B cell (primary cell): ENCODE results near the gene VPS51. TPM values are rescaled to one million over a fixed set of nuclear protein-coding genes. Genes with fewer than 3 reads are reported as not detected.

ENCODE experiments used
- ATAC-seq: fragments of 200-7000 bp; cut with Tn5 transposase; one replicate; pipeline ENCODE4 v1.10.0; 2021; ENCODE audit warnings: low read depth, mild to moderate bottlenecking, moderate number of reproducible peaks, moderate library complexity
- CTCF ChIA-PET: fragments of 350-600 bp; sonication (Branson Sonifier 250); formaldehyde crosslinking; loops from one replicate; lab custom pipeline; 2021; ENCODE audit warnings: antibody characterized with exemption, inconsistent platforms; lab: Charles Lee
- POLR2A ChIA-PET: fragments of 350-600 bp; sonication (Branson Sonifier 250); formaldehyde crosslinking; loops from one replicate; lab custom pipeline; 2021; ENCODE audit warnings: antibody characterized with exemption; lab: Charles Lee
- DNase-seq: peaks from one replicate; pipeline ENCODE4 v3.0.0; 2013
- H2AFZ ChIP-seq: 2 replicates; pipeline ENCODE4 v1.6.1; 2012; ENCODE audit warnings: mild to moderate bottlenecking, low read depth, low read length; ENCODE audit not compliant: insufficient read depth, poor library complexity, severe bottlenecking
- H3K27ac ChIP-seq, 2 donors: 1 replicate in 1 of 2; 2 replicates in 1 of 2; pipeline ENCODE4 v1.5.1; 2012 to 2013; ENCODE audit warnings: low read length in 2 of 2, mild to moderate bottlenecking in 2 of 2, moderate library complexity in 1 of 2
- H3K27me3 ChIP-seq, 4 experiments: fragments of 200-600 bp in 1 of 4; sonication (generic) in 1 of 4; replicated peaks in 1 of 4; 1 replicate in 2 of 4; 2 replicates in 2 of 4; pipeline versions ENCODE4 v1.6.1 to v1.7.0; 2013 to 2016; ENCODE audit warnings: low read length in 3 of 4, mild to moderate bottlenecking in 2 of 4, mixed read lengths in 1 of 4, moderate library complexity in 1 of 4; ENCODE audit not compliant: insufficient read depth in 4 of 4, control insufficient read depth in 3 of 4; ENCODE audit errors: control extremely low read depth in 1 of 4
- H3K36me3 ChIP-seq, 2 experiments: replicated peaks in 1 of 2; 1 replicate in 1 of 2; 2 replicates in 1 of 2; pipeline versions ENCODE4 v1.6.1 to v1.7.1; 2013; ENCODE audit warnings: low read length in 1 of 2; ENCODE audit not compliant: insufficient read depth in 2 of 2, control insufficient read depth in 1 of 2; ENCODE audit errors: control extremely low read depth in 1 of 2, extremely low read depth in 1 of 2
- H3K4me1 ChIP-seq, 2 donors: fragments of 200-600 bp in 1 of 2; sonication (generic) in 1 of 2; 1 replicate in 1 of 2; 2 replicates in 1 of 2; pipeline versions ENCODE4 v1.5.1 to v1.6.1; 2013 to 2017; ENCODE audit warnings: low read length in 2 of 2; ENCODE audit not compliant: control insufficient read depth in 2 of 2, insufficient read depth in 2 of 2
- H3K4me2 ChIP-seq: replicated peaks from 2 replicates; pipeline ENCODE3; 2012; ENCODE audit warnings: mild to moderate bottlenecking, low read depth, low read length; ENCODE audit not compliant: poor library complexity, severe bottlenecking
- H3K4me3 ChIP-seq, 5 experiments: fragments of 200-600 bp in 1 of 5; sonication (generic) in 1 of 5; 1 replicate in 3 of 5; 2 replicates in 2 of 5; pipeline versions ENCODE4 v1.5.1 to v1.7.0; 2011 to 2016; ENCODE audit warnings: low read length in 4 of 5, mild to moderate bottlenecking in 4 of 5, low read depth in 2 of 5, control low read depth in 1 of 5, moderate library complexity in 1 of 5; ENCODE audit not compliant: insufficient read depth in 1 of 5; ENCODE audit errors: control extremely low read depth in 1 of 5, extremely low read depth in 1 of 5
- H3K79me2 ChIP-seq: fragments of 200-600 bp; sonication (generic); one replicate; pipeline ENCODE4 v1.6.0; 2016; ENCODE audit warnings: low read length; ENCODE audit not compliant: control insufficient read depth, insufficient read depth
- H3K9ac ChIP-seq: fragments of 200-600 bp; sonication (generic); 2 replicates; pipeline ENCODE4 v1.6.1; 2017; ENCODE audit warnings: mild to moderate bottlenecking, low read length, moderate library complexity
- H3K9me3 ChIP-seq, 3 donors: one replicate each; pipeline versions ENCODE4 v1.6.1 to v1.7.1; 2013; ENCODE audit warnings: low read length in 2 of 3; ENCODE audit not compliant: control insufficient read depth in 2 of 3, insufficient read depth in 1 of 3; ENCODE audit errors: control extremely low read depth in 1 of 3
- H4K20me1 ChIP-seq: 2 replicates; pipeline ENCODE4 v1.6.0; 2012; ENCODE audit warnings: mild to moderate bottlenecking, low read length; ENCODE audit not compliant: insufficient read depth, control insufficient read depth, poor library complexity, severe bottlenecking
- H3K27ac Mint-ChIP-seq: one replicate; pipeline ENCODE4 v1.8.0; 2021; ENCODE audit warnings: mixed read lengths
- H3K27me3 Mint-ChIP-seq: one replicate; pipeline ENCODE4 v1.8.0; 2021; ENCODE audit warnings: mixed read lengths
- H3K4me1 Mint-ChIP-seq: one replicate; pipeline ENCODE4 v1.8.0; 2021; ENCODE audit warnings: mixed read lengths
- H3K4me3 Mint-ChIP-seq: one replicate; pipeline ENCODE4 v1.8.0; 2021; ENCODE audit warnings: mixed read lengths
- H3K9me3 Mint-ChIP-seq: one replicate; pipeline ENCODE4 v1.8.0; 2022; ENCODE audit warnings: mixed read lengths; ENCODE audit not compliant: insufficient read depth
- CTCF ChIP-seq: fragments of 200-600 bp; IDR thresholded peaks from one replicate; pipeline ENCODE4 v1.8.0; 2022; ENCODE audit warnings: antibody characterized with exemption, mild to moderate bottlenecking
- EZH2 ChIP-seq: IDR thresholded peaks from 2 replicates; pipeline ENCODE4 v1.6.1; 2012; ENCODE audit warnings: borderline replicate concordance, low read depth, mild to moderate bottlenecking, moderate library complexity, low read length; ENCODE audit not compliant: insufficient read depth, poor library complexity, severe bottlenecking
- WGBS: methylation state at CpG from one replicate; pipeline ENCODE4 v1.1.5; 2013; ENCODE audit warnings: missing lambda C conversion rate; ENCODE audit not compliant: insufficient coverage; 5-methylcytosine and 5-hydroxymethylcytosine counted together
- intact Hi-C: fragments of 100-400 bp; cut with micrococcal nuclease; formaldehyde crosslinking; loops from one replicate; pipeline ENCODE4 v1.10.0; 2022
- polyA plus RNA-seq: library from polyadenylated mRNA; depleted of rRNA; stranded (reverse); fragments of >200 nt; gene quantifications from 2 replicates; pipeline ENCODE4 v1.2.3, GENCODE V29; 2012
- total RNA-seq, 2 donors: library from RNA; stranded (reverse); fragments of 120-200 nt in 1 of 2; gene quantifications; 1 replicate in 1 of 2; 2 replicates in 1 of 2; pipeline versions ENCODE4 v1.2.3 to v1.2.4, GENCODE V29; 2013 to 2022

The VPS51 gene
- total and polyA plus RNA-seq, 2 donors (not counting 1 experiment from before 2014, with no cell fraction given) = 206 to 223 TPM

GRCh38 chr11:65117206-65118096 lies 21.4 kb downstream of the VPS51 start, which contains the start of gene ZNHIT2:
TSS of gene ZNHIT2 (minus strand) at chr11:65117701. CDS start at chr11:65117653, 48 bp downstream.
- Histone ChIP-seq H3K4me1 (peaks cover 38 to 60% of the 10 kb centered on the region in 2 donors), H3K4me2 (peak within 1 kb of the TSS; percentile 96), H3K4me3 (peak within 1 kb of the TSS; percentile 0 to 80 (median 80)), H2AFZ (peak within 1 kb of the TSS; percentile 58), H3K27me3 (no peaks in the 10 kb centered on the region), H3K27ac (peak within 1 kb of the TSS; percentile 69 to 96), H4K20me1 (peaks cover 31% of the 10 kb centered on the region), H3K36me3 (peaks cover 0 to 42% of the 10 kb centered on the region in 2 experiments), H3K79me2 (peaks cover 78% of the 10 kb centered on the region), H3K9ac (peak within 1 kb of the TSS; percentile 84), H3K9me3 (no peaks in the 10 kb centered on the region)
- H3K9me3 Mint-ChIP-seq = no peaks in the 10 kb centered on the region
- under 1% methylated on average over 89 of the region's 89 CpGs for WGBS
- CTCF ChIA-PET = interaction anchor here (0.7 to 5.0 kb wide), 14 partner anchors 8 to 429 kb away, joined by 3 to 47 read pairs (median 12); partner anchors contain the start of genes ARL2, CAPN1, CDC42BPG and SPDYC
- no peaks in the 10 kb centered on the region for H3K27me3 Mint-ChIP-seq
- intact Hi-C loops = loop anchor here (1.0 to 10.0 kb wide), 9 partner anchors 15 to 497 kb away; partner anchors contain the start of genes ATG2A, CDCA5, MAP3K11 and PCNX3
- H3K27ac Mint-ChIP-seq = peak within 1 kb of the TSS; percentile 91
- ATAC-seq = peak; percentile 74
- DNase-seq = peak; percentile 100
- peak within 1 kb of the TSS; percentile 91 for H3K4me3 Mint-ChIP-seq
- H3K4me1 Mint-ChIP-seq = peaks cover 71% of the 10 kb centered on the region
- no peak for TF ChIP-seq EZH2
- peak; percentile 92 for TF ChIP-seq CTCF
- POLR2A ChIA-PET = interaction anchor here (0.6 to 7.3 kb wide), 13 partner anchors 9 to 885 kb away, joined by 3 to 160 read pairs (median 4); partner anchors contain the start of genes ARL2, CAPN1, MUS81 and POLA2
